ENCODE data around the gene BCAS3. TPM values are rescaled to one million over a fixed set of nuclear protein-coding genes. Genes with fewer than 3 reads are reported as not detected.

BCAS3 gene
- 29.1 TPM for polyA plus RNA-seq (ENCODE audit: insufficient read length)
- long read RNA-seq, donor 1, full-length matches to known transcripts, result 9 of 41 reads
- long read RNA-seq, donor 1, partial matches to known transcripts, result 5 of 41 reads
- long read RNA-seq, donor 1, other reads (novel, unspliced or antisense), result 27 of 41 reads
- long read RNA-seq, donor 2, full-length matches to known transcripts, result 14 of 22 reads
- long read RNA-seq, donor 2, partial matches to known transcripts, result 8 of 22 reads
- long read RNA-seq, donor 2, other reads (novel, unspliced or antisense), result 0 of 22 reads
- long read RNA-seq, donor 3, full-length matches to known transcripts, result 3 of 34 reads
- long read RNA-seq, donor 3, partial matches to known transcripts, result 6 of 34 reads
- long read RNA-seq, donor 3, other reads (novel, unspliced or antisense), result 25 of 34 reads
- long read RNA-seq, donor 4, full-length matches to known transcripts, result 1 of 1 reads
- long read RNA-seq, donor 4, partial matches to known transcripts, result 0 of 1 reads
- long read RNA-seq, donor 4, other reads (novel, unspliced or antisense), result 0 of 1 reads
- long read RNA-seq, donor 5, full-length matches to known transcripts, result 6 of 46 reads
- long read RNA-seq, donor 5, partial matches to known transcripts, result 6 of 46 reads
- long read RNA-seq, donor 5, other reads (novel, unspliced or antisense), result 34 of 46 reads
- long read RNA-seq, donor 6, full-length matches to known transcripts, result 8 of 26 reads
- long read RNA-seq, donor 6, partial matches to known transcripts, result 0 of 26 reads
- long read RNA-seq, donor 6, other reads (novel, unspliced or antisense), result 18 of 26 reads
- long read RNA-seq, donor 7, full-length matches to known transcripts, result 10 of 45 reads
- long read RNA-seq, donor 7, partial matches to known transcripts, result 6 of 45 reads
- long read RNA-seq, donor 7, other reads (novel, unspliced or antisense), result 29 of 45 reads
- long read RNA-seq, donor 8, full-length matches to known transcripts, result 2 of 2 reads
- long read RNA-seq, donor 8, partial matches to known transcripts, result 0 of 2 reads
- long read RNA-seq, donor 8, other reads (novel, unspliced or antisense), result 0 of 2 reads

- peak; percentile 98 for DNase-seq
Observed at GRCh38 chr17:60677308-60678117, at the start of gene BCAS3. BCAS3 (plus strand) TSS chr17:60677851.

GRCh38 chr17:60628252-60628889 lies 49.3 kb upstream of the BCAS3 start:
- no peak for DNase-seq

GRCh38 chr17:60629120-60629519 lies 48.5 kb upstream of the BCAS3 start:
- DNase-seq, result no peak

- no peak for DNase-seq
Observed at GRCh38 chr17:60630352-60630751, 47.3 kb upstream of the BCAS3 start.

GRCh38 chr17:60631119-60631518 lies 46.5 kb upstream of the BCAS3 start:
- DNase-seq, result no peak

- no peak for DNase-seq
Observed at GRCh38 chr17:60637683-60638082, 40.0 kb upstream of the BCAS3 start.

GRCh38 chr17:60639019-60639330 lies 38.7 kb upstream of the BCAS3 start:
- no peak for DNase-seq

- DNase-seq, result no peak
Observed at GRCh38 chr17:60640503-60640902, 37.1 kb upstream of the BCAS3 start.

GRCh38 chr17:60641126-60641525 lies 36.5 kb upstream of the BCAS3 start:
- DNase-seq, result no peak

GRCh38 chr17:60641810-60642220 lies 35.8 kb upstream of the BCAS3 start:
- peak; percentile 75 for DNase-seq

- DNase-seq, result no peak
Observed at GRCh38 chr17:60645918-60646523, 31.6 kb upstream of the BCAS3 start.

GRCh38 chr17:60646701-60647100 lies 30.9 kb upstream of the BCAS3 start:
- no peak for DNase-seq

GRCh38 chr17:60647705-60648104 lies 29.9 kb upstream of the BCAS3 start:
- no peak for DNase-seq

- no peak for DNase-seq
Observed at GRCh38 chr17:60652454-60653247, 25.0 kb upstream of the BCAS3 start.

GRCh38 chr17:60653569-60653968 lies 24.1 kb upstream of the BCAS3 start:
- no peak for DNase-seq

GRCh38 chr17:60656499-60656898 lies 21.2 kb upstream of the BCAS3 start:
- no peak for DNase-seq

GRCh38 chr17:60659156-60659555 lies 18.5 kb upstream of the BCAS3 start:
- no peak for DNase-seq

GRCh38 chr17:60661489-60661888 lies 16.2 kb upstream of the BCAS3 start:
- no peak for DNase-seq

- DNase-seq, result no peak
Observed at GRCh38 chr17:60664022-60664421, 13.6 kb upstream of the BCAS3 start.

- DNase-seq, result no peak
Observed at GRCh38 chr17:60665602-60666001, 12.0 kb upstream of the BCAS3 start.

All from left kidney (tissue), 8 donors.